ENCODE results near the gene SERPINH1.

The SERPINH1 gene

DNA sequence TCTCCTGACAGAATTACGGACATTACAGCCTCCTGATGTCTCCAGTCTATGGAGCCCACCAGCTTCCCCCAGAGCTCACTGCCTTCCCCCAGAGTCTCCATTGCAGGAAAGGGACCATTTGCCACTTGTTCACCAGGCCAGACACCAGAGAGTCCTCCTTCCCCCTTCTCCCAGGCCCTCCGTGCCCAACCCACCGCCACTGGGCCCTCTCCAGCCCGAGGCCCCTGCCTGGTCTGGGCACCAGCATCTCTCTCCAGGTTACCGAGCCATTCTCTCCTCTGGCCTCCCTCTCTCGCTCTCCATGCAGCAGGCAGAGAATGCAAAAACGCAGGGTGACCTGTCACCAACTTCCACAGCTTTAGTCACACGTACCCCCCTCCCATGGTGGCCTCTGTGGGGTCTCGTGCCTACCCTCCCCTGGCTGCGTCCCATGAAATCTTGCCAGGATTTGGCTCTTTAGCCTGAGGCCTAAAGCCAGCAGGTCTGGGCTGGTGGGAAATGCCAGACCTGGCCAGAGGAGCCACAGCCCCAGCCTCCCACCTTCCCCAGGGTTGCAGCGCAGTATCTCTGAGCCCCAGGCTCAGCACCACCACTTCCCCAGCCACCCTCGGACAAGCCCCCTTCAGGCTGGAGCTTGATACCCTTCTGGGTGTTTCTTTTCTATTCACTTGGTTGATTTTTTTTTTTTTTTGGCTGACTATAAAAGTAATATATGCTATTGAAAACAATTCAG lies 6.8 kb upstream of the SERPINH1 start:
- no peak for DNase-seq
- ATAC-seq, result no peak

DNA sequence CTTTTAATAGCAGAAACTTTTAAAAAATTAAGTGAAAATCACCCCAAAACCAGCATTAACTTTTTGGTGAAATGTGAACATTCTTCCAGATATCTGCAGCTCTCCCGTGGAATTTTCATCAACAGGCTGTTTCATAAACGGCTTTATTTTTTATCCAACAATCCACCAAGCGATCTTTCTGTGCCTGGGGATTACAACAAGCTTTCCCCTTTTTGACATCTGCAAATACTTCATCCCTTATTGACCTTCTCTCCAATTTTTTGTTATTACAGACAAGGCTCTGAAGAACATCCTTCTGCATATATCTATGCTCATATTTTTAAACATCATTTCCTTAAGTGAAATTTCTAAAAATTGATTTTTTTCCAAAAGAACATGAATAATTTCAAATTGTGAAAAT lies 5.8 kb upstream of the SERPINH1 start:
- no peak for DNase-seq
- ATAC-seq, result no peak

DNA sequence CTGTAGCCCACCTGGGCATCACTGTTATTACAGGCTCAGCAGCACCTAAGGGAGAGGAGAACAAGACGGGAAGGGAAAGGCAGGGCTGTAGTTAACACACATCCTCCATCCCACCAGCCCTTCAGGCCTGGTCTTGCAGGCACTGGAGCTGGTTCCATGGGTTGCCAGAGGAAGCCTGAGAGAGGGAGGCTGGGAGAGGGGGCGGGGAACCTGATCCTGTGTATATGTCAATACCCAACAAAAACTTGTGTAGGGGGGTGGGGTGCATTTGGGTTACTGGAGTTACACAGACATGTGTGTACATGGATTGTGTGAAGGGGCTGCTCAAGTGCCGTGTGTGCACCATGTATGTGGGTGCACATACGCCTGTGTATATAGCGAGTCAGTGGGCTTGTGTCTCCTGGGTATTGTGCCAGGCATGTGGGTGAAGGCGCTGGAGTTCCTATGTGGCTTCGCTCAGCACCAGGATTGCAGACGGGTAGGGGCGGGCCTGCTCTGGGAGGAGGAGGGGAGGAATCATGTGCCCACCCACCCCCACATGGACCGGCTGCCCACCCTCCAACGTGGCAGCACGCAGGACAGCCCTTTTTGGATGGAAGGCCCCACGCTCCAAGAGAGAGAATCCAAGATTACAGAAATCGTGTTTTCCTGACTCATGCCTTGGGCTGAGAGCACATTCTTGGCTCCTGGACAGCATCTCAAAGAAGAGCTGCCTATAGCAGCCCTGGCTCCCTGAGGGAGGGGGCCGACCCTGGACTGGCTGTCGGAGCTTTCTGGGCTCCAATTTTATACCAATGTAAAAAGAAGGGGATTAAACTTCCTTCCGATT lies 4.2 kb upstream of the SERPINH1 start:
- DNase-seq, result no peak

DNA sequence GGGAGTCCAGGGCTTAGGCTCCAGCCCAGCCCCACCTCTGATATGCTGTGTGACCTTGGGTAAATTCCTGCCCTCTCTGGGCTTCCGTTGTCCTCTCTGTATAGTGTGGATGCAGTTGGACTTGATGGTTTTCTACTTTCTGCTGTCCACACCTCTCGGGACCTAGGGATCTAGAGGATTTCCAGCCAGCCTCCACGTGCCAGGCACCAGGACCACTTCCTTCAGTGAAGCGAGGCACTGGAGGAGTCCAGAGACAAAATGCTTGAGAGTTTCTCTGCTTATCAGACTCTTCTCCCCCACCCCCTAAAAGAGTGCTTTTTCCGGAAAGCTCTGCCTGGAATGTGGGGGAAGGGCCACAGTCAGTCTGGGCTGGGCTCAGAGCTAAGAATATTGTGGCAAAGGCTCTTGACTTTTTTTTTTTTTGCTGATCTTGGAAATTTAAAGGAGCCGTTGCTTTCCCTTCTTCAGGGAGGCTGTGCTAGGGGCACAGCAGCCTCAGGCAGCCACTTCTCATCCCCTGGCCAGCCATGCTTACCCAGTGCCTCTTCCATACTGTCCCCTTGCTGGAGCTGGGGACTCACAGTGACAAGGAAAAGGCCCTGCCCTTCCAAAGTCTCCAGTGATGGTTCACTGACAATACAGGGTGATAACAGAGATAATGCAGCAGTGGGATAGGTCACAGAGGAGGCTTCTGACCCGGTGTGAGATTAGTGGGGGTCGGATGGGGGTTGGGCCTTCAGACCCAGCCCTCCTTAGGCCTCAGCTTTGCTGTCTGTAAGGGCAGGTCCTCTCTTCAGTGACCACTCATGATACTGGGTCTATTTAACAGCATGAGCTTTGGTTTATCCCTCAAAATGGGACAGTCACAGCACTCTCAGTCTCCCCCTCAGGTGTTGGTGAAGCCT lies 2.9 kb upstream of the SERPINH1 start:
- ATAC-seq (no peak), DNase-seq (no peak)

More for the DNA sequence above, 4.2 kb upstream of the SERPINH1 start:
- ATAC-seq, result no peak

DNA sequence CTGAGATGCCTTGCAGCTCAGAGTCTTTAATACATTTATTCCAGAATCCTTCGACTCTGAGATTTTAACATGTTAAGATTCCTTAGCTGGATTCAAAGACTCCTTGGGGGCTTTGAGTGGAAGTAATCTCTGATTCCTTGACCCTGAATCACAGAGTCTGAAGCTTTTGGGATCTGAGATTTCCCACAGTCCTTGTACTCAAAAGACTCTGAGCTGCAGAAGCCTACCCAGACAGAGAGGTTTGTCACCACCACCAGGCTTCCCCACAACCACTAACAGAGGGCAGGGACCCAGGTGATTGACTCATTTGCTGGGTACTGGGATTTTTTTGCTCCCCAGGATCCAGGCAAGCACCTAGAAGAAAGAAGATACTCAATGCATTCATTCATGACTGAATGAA lies 1.4 kb upstream of the SERPINH1 start:
- no peak for DNase-seq
- ATAC-seq, result no peak

DNA sequence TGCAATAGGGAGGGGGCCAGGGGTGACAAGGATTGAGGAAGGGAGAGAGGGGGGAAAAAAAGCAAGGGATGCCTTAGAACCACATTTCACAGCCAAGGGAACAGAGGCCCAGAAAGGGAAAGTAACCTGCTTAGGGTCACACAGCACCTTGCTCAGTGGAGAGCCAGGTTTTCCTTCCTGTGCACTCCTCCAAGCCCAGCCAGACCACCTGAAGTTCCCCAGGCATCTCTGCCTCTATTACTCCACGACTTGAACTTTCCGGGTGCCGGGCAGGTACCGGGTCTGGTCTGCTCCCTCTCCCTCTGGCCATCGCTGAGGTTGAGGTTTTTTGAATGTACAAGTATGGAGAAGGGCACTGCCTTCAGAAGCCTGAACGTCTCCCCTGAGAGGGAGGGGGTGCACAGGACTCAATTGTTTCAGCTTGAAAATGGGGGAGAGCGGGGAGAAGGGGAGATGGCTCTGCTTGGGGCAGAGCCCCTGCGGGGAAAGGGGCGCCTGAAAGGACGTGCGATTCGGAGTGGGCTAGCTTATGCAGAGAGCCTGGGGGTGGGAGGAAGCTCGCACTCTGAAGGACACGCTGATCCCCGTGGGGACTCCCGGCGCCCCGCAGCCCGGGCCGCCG lies 516 bp upstream of the SERPINH1 start:
- DNase-seq (no peak), ATAC-seq (no peak)

DNA sequence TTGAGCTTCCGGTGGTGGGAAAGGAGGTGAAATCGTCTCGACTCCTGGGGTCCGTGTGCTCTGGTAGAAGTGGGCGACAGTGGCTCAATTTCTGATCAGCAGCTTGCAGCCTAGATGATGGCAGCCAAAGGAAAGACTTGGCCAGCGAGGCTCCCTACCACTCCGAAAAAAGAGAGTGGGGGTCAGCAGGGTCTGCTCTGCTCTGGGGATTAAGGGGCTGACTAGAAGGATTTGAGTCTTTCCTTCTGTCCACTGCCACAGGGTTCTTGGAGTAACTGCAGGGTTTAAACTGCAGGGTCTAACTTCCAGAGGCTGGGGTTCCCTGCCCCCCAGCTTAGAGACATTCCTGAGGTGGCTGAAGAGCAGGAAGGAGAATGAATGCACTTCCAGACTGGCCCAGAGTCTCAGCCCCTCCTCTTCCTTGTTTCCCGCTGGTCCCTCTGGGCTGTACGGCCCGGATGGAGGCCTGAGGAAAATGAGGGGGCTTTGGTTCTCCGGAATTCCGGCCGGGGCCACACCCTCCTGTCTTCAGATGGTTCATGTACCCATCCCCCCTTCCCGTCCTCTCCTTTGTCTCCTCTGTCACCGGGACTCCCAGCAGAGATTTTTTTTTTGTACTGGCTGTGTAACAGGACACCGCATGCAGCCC lies 907 bp downstream of the SERPINH1 start:
- no peak for DNase-seq
- no peak for ATAC-seq

DNA sequence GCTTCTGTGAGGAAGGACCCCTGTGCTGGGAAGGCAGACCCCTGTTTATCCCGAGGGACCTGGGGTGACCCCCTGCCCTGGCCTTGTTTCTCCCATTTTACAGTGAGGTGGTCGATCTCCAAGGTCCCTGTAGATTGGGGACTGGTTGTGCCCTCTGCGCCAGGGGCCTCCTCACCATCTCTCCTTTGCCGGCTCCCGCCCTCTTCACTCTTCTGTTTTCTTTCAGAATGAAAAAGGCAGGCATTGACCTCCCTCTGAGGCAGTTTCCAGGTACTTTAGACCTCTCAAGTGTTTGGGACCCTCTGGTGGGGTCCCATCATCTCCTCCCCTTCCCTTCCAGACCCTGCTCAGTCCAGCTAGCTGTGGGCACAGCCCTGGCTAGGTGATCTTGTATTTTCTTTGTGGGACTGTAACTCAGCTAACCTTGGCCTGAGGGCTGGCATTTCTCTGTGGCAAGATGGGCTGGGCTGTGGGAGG lies 1.5 kb downstream of the SERPINH1 start:
- DNase-seq (no peak), ATAC-seq (no peak)

DNA sequence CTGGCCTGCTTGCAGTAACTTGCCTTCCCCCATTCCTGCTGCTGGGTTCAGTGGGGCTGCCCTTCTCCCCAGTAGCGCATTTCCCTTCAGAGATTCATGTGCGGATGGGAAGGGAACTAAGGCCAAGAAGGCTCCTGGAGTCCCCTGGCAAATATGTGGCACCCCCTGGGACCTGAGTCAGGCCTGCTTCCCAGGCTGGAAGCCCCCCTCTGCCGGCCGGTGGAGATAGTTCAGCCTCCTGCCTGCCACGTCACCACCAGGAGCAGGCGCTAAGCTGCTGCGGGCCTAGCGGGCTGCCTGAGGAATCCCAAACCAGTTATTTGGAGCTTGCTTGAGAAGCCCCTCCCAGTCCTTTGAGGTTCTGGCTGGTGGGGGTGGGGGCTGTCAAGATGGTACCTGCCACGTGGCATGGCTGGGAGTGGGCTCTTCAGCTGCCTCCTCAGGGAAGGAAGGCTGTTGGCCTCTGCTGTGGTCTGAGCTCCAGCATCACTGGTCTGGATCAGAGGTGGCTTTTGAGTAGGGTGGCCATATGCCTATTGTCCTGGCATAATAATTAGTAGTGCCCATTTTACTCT lies 2.0 kb downstream of the SERPINH1 start:
- ATAC-seq (no peak), DNase-seq (no peak)

DNA sequence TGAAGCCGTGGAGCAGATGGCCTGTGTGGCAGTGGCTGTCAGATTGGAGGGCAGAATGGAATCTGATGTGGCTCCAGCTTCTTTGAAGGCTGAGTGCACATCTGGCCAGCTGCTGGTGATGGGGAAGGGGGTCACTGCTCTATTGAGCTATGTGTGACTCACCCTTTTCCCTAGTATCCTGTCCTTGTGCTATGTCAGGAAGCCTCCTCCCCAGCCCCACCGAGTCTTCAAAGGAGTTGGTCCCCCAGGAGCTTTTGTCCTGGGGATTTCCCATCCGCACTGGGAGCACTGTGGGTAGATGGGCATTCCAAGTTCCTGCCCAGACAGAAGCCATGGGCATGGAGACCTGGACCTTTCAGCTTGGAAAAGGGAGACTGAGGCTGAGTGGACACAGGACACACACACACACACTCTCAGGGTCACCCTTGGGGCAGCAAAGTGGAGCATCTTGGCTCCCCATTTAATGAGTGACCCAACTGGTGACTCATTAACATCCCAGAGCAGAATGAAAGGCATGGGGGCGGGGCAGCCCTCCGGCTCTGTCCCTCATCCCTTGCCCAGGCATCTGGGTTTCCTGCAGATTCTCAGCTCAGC lies 3.3 kb downstream of the SERPINH1 start:
- DNase-seq, result no peak
- no peak for ATAC-seq

DNA sequence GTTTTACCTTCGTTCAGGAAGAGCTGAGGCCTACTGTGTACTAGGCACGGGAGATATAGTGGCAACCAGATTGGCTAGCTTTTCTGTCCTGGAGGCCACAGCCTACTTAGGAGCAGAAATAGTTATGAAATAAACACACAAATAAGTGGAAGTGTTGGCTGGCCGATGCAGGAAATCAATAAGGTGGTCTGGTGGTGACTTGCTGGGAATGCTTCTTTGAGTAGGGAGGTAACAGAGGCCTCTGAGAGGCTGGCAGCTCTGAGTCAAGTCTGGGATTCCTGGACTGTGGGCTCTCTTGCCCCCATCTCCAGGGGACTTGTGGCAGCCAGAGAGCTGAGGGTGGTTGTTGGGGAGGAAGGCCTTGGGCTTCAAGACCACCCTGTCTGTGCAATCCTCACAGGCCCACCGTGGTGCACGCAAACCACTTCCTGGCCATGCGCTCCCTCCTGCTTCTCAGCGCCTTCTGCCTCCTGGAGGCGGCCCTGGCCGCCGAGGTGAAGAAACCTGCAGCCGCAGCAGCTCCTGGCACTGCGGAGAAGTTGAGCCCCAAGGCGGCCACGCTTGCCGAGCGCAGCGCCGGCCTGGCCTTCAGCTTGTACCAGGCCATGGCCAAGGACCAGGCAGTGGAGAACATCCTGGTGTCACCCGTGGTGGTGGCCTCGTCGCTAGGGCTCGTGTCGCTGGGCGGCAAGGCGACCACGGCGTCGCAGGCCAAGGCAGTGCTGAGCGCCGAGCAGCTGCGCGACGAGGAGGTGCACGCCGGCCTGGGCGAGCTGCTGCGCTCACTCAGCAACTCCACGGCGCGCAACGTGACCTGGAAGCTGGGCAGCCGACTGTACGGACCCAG lies 4.1 kb downstream of the SERPINH1 start:
- no peak for ATAC-seq

DNA sequence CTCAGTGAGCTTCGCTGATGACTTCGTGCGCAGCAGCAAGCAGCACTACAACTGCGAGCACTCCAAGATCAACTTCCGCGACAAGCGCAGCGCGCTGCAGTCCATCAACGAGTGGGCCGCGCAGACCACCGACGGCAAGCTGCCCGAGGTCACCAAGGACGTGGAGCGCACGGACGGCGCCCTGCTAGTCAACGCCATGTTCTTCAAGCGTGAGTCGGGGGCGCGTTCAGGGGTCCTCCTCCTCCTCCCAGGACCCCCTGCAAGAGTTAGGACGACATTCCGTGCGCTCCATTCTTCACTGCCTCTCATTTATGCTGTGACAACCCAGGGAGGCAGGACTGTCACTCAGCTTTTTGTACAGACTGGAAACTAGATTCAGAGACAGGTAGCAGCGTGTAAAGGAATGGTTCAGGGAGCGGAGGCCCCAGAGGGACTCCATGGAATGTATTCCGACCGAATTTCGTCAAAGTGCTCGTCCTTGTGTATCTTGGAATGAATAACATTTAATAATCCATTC lies 4.8 kb downstream of the SERPINH1 start:
- DNase-seq, result no peak
- ATAC-seq, result no peak

More for the DNA sequence above, 4.1 kb downstream of the SERPINH1 start:
- DNase-seq, result no peak

DNA sequence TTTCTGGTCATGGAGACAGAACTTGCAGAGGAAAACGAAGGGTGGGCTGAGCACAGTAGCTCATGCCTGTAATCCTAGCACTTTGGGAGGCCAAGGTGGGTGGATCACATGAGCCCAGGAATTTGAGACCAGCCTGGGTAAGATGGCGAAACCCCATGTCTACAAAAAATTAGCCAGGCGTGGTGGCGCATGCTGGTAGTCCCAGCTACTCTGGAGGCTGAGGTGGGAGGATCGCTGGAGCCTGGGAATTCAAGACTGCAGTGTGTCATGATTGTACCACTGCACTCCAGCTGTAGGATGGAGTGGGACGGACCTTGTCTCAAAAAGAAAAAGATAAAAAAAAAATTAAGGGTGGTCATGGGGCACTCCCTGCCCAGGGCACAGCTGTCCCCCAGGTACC lies 5.9 kb downstream of the SERPINH1 start:
- ATAC-seq (no peak), DNase-seq (no peak)

DNA sequence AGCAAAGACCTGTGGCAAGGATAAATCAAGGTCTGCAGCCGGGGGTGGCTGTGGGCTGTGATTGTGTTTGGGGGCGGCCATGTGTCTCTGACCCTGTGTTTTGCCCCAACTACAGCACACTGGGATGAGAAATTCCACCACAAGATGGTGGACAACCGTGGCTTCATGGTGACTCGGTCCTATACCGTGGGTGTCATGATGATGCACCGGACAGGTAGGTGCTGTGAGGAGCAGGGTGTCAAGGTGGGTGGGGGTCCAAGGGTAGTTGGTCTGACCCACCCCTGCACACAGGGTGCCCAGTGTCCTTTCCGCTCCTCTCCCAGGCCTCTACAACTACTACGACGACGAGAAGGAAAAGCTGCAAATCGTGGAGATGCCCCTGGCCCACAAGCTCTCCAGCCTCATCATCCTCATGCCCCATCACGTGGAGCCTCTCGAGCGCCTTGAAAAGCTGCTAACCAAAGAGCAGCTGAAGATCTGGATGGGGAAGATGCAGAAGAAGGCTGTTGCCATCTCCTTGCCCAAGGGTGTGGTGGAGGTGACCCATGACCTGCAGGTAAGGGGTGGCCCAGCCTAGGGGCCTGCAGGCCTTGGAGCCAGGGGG lies 6.7 kb downstream of the SERPINH1 start:
- ATAC-seq (no peak), DNase-seq (no peak)

DNA sequence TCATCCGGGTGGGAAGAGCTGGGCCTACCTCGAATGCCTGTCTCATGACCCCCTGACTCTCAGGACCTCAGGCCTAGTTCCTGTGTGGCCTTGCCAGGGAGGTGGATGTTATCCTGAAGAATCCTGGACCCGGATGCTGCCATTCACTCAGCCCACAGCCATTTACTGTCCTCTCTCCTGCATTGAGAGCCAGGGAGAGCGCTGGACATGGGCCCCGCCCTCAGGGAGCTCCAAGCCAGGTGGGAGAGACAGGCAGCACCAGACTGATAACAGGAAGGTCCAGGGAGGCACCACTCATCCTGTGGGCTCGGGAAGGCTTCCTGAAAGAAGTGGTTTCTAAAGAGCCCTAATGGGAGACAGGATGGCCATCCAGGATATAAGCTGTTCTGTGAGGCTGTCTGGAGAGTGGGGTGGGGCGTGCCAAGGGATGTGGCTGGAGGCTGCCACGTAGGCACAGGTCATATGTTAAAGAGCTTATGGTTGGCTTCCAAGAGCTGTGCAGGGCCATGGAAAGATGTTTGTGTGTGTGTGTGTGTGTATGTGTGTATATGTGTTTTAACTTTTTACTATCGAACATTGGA lies 8.6 kb downstream of the SERPINH1 start:
- ATAC-seq (no peak), DNase-seq (no peak)

DNA sequence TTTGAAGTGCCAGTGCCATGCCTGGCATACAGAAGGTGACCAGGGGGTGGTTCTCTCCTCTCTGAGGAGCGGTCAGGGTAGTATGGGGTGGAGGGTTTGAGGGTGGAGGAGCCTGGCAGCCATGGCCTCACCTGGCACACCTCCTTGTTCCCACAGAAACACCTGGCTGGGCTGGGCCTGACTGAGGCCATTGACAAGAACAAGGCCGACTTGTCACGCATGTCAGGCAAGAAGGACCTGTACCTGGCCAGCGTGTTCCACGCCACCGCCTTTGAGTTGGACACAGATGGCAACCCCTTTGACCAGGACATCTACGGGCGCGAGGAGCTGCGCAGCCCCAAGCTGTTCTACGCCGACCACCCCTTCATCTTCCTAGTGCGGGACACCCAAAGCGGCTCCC lies 9.6 kb downstream of the SERPINH1 start:
- no peak for DNase-seq
- ATAC-seq, result no peak

DNA sequence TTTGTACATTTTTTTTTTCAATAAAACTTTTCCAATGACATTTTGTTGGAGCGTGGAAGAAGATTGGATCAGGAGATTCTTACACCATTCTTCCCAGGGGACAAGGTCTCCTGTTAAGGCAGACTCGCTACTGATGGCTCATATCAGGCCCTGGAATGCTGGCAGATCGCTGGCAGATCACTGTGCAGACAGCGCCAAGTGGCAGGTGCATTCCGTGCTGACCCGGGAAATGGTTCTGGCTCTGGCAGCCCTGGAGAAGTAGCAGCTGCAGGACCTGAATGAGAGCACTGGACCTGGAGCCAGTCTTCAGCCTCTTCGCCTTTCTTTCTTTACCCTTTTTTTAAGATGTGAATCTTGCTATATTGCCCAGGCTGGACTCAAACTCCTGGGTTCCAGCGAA lies 10.7 kb downstream of the SERPINH1 start:
- no peak for DNase-seq

DNA sequence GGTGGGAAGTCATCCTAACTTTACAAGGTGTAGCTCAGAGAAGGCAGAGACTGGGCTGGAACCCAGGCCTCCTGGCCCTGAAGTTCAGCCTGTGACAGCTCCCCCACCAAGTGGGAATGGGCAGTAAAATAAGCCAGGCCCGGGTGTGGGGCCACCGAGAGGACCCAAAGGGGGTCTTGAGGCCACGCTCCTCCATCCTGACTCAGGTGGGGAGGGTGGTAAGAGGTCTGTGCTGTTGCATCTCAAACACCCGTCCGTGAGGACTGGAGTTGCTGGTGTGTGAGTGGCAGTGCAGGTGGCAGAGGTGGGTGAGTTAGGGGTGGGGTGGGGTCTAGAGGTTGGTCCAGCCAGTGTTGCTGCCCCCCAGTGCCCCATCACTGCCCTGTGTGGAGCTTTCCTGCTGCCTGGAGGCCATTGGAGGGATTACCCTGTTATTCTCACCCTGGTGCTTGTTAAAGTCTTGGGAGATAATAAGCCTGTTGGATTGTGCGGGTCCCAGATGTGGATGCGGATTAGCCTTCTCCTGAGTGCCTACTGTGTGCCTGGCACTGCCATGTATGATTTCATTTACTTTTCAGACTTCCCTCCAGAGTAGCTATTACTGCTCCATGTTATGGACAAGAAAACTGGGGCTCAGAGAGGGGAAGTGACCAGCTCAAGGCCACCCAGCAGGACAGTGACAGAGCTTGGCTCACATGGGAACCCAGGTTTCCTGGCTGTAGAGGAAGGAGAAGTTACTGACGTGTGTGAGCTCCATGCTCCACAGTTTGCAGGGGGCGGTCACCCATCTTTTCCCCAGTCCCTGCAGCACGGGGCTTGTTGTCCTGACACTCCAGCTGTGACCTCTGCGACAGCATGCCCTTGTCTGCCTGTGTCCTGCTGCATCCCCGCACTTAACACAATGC lies 12.9 kb downstream of the SERPINH1 start:
- ATAC-seq (no peak), DNase-seq (no peak)

More for the DNA sequence above, 10.7 kb downstream of the SERPINH1 start:
- ATAC-seq, result no peak
